Measurements from ENCODE around the gene TEX261.
A peak's percentile ranks its signal among the peaks of the same experiment; 100 is the strongest.

Gene TEX261

DNA sequence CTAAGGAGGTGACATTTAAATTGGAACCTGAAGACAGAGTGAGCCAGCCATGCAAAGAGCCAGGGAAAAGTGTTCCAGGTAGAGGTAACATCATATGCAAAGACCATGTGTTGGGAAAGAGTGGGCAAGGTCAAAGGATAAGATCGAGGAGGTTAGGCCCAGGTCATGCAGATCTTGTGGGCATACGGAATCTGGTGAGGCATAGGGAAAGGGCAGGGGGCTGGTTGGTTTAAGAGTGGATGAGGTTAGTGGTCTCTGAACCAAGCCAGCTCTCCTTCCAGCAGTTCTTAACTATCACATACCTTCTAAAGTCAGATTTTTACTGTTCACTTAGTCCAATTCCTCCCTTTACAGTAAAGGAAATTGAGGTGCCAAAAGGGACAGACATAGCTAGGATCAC lies 13.3 kb downstream of the TEX261 start:
- no peak for DNase-seq

DNA sequence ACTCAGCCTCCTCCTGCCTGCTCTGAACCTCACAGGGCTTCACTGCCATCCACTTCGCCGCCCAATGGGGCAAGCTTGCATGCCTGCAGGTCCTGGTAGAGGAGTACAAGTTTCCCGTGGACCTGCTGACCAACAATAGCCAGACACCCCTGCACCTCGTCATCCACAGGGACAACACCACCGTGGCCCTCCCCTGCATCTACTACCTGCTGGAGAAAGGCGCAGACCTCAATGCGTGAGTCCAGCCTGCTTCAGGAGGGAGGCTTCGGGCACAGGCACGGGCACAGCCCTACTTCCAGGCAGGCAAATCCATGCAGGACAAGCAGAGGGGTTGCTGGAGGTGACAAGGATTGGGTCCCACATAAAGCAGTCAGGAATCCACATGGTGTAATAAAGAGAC lies 15.0 kb downstream of the TEX261 start:
- no peak for DNase-seq

DNA sequence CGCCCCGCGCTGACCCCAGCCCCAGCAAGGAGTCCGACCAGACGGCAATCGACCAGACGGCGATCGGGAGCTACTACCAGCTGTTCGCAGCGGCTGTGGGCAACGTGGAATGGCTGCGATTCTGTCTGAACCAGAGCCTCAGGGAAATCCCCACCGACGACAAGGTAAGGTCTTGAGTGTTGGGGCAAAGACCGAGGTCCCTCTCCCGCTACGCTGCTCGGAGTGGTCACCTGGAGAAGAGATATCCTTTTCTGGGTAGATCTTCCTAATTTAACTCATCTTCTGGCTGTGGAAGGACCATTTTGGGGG lies 15.5 kb downstream of the TEX261 start:
- DNase-seq: no peak

DNA sequence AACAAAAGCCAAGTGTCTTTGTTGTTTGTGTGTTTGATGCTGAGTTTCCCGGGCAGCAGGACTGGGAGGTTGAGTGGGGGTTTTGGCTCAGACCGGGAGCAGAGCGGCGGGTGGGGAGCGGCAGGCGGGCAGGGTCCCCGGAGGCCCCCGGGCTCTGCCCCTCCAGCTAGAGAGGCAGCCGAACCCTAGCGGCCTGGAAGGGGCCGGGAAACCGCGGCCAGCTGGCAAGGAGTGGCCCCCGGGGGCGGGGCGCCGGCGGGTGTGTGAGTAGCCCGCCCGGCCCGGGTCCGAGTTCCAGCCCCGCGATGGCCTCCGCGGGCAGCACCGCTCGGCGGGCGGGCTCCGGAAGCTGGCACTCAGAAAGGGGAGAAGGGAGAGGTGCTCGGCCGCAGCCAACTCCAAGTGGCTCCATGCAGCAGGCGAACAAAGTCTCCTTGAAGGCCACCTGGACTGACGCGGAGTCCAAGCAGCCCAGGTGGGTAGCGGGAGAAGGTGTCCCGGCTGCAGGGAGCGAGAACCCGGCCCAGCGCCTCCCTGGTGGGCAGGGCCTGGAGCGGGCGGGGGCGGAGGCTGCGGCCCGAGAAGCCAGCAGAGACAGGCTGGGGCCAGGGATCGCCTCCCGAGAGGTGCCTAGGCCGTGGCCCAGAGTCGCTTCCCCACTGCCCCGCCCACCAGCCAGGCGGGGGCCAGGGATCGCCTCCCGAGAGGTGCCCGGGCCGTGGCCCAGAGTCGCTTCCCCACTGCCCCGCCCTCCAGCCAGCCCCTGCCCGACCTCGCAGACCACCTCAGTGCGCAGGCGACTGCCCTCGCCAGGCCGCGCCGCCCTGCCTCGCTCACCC lies 16.1 kb downstream of the TEX261 start, which contains the start of gene ANKRD53:
ANKRD53 (plus strand) TSS at position 290 of the 839 bp plus-strand sequence; CDS start at position 306, 16 bp downstream.
- peak; percentile 16 to 21 for DNase-seq

DNA sequence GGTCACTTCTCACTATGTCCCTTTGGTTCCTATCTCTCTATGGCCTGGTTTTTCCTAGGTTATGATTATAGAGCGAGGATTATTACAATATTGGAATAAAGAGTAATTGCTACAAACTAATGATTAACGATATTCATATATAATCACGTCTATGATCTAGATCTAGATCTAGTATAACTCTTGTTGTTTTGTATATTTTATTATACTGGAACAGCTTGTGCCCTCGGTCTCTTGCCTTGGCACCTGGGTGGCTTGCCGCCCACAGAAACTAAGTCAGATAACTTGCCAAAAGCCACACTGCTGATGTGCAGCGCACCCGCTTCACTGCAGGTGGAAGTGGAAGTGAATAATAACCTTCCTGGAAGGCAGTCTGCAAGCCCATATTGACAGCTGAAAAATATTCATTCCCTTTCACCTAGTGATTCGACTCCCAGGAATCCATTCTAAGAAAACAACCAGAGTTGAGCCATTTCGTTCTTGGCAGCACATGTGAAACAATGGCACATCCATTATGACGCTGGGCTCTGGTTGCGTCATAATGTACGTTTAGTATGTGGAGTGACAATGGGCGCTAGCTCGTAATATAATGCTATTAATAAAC lies 17.0 kb downstream of the TEX261 start:
- DNase-seq: peak; percentile 64 to 77

DNA sequence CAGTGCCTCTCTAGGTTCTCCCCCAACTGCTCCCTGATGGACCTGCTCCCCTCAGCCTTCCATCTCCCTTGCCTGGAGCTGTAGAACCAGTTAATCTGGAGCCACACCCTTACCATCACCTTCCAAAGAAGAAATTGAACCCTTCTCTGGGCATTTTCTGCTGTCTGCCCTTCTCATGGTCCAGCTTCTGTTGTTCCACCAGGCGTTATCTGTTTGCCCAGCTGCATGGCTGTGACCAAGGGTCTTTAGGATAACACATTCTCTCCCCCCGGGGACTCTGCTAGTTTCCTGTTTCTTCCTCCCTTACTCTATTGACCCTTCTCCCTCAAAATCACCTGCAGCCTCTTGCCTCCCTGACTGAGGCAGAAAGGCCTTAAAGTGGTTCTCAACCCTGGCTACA lies 19.4 kb downstream of the TEX261 start:
- no peak for DNase-seq

DNA sequence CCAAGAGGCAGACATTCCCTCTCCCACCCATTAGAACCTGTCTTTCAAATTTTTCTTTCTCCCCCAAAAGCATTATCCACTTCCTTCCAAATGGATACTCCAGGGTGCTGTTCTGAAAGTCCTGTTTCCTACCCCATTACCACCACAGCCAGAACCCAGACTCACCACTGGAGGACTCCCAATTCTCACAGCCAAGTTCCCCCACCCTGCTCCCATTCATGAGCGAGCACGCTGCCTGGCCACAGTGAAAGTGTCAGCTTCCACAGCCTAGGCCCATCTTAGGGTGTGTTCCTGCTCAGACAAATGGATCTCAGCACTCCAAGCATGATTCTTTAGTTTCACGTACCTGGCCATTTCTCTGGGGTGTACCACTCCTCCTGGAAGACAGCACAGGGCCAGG lies 20.1 kb downstream of the TEX261 start:
- DNase-seq: no peak

DNA sequence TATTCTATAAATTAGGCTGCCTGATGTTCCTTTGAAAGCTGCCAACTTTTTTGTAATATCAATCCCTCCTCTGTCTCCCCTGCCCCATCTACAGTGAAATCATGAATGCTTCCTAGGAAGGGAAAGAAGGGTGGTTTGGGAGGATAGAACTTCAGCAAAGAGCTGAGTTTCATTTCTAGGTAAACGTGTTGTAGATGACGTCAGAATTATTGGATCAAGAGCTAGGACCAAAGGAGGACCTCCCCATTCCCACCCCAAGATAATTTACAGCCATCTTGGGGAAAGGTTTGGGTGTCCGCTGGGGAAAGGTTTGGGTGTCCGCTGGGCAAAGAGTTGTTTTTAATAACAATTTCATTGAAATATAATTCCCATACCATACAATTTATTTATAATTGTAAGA lies 27.5 kb downstream of the TEX261 start:
- DNase-seq: no peak

DNA sequence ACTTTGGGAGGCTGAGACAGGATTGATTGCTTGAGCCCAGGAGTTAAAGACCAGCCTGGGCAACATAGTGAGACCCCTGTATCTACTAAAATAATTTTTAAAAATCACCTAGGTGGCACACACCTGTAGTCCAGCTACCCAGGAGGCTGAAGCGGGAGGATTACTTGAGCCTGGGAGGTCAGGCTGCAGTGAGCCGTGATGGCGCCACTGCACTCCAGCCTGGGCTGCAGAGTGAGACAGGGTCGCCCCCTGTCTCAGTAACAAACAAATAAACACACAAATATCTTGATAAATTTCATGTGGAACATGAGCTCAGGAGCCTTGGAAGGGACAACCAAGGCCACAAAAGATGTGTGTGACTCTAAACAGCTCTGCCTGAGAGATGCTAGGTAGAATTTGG lies 28.0 kb downstream of the TEX261 start:
- no peak for DNase-seq

DNA sequence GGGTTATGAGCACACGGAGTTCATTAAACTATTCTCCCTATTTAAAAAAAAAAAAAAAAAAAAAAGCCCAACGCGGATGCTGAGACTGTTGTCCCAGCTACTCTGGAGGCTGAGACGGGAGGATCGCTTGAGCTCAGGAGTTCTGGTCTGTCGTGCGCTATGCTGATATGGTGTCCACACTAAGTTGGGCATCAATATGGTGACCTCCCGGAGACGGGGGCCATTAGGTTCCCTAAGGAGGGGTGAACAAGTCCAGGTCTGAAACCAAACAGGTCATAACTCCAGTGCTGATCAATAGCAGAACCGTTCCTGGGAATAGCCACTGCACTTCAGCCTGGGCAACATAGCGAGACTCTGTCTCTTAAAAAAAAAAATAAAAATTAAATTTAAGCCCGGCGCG lies 29.2 kb downstream of the TEX261 start:
- DNase-seq: no peak

DNA sequence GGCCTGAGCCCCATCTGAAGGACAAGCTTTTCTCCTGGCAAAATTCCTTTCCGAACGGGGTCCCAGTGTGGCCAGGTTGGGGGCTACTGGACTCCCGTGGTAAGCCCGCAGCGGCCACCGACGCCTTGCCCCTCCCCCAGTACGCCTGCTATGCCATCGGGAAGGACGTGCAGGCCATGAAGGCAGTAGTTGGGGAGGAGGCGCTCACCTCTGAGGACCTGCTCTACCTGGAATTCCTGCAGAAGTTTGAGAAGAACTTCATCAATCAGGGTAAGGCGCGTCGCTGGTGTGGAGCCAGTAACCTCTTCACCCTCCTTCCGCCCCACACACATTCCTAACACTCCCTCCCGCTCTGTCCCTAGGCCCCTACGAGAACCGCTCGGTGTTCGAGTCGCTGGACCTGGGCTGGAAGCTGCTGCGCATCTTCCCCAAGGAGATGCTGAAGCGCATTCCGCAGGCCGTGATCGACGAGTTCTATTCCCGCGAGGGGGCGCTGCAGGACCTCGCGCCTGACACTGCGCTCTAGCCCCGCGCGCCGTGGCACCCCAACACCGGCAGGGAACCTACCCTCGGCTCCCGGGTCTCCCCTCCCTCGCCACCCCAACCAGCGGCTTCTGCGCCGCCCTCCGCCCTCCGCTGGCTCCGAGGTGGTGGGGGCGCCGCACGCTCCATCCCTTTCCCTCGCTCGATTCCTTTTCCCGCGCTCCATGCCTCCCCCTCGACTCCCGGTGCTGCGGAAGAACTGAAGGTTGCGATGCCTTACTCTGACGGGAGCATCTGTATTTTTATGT lies 29.9 kb downstream of the TEX261 start:
- peak; percentile 44 to 86 for DNase-seq

DNA sequence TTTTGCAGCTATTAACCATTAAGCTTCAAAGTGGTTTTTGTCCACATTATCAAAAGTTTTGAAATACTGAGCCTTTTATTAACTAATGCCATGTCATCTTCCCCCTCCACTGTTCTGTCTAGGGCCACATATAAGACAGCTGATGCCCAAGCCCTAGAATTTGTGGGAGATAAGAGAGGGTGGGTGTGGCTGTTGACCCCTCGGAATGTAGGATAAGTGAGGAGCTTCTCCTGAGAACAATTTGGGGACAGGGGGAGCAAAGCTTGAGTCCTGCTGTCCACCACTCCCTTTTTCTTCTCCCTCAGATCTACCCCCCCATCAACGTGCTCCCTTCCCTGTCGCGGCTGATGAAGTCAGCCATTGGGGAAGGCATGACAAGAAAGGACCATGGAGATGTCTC lies 30.5 kb downstream of the TEX261 start:
- no peak for DNase-seq

DNA sequence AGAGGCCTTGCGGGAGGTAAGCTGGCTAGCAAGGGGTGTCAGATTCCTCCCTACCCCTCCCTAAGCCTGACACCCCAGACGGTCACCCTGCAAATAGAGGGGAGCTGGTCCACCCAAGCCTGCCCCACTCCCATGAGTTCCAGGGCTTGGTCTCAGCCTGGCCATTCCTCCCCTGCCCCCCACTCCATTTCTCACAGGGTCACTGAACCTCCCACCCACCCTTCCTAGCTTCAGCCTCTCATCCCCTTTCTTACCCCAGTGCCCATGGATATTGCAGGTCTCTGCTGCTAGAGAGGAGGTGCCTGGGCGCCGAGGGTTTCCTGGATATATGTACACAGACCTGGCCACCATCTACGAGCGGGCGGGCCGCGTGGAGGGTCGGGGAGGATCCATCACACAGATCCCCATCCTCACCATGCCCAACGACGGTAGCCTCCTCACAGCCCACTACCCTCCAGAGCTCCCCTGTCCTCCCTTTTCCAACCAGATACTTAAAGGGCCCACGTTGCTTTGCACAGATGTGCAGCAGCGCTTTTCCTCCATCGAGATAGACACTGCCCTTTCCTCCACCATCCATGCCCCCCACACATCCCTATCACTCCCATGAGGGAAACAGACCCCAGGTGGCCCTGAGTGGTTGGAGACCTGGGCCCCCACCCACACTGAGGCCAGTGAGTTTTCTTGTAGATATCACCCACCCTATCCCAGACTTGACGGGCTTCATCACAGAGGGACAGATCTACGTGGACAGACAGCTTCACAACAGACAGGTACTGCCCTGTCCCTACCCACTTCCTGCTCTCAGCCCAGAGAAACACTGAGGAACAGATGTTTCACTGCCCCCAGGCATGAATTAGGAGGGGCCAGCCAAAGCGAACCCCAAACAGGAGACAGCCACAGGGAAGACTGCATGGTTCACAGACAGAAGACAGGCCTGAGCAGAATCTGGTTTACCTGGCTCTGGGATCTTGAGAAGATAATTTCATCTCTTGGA lies 31.5 kb downstream of the TEX261 start:
- no peak for DNase-seq

DNA sequence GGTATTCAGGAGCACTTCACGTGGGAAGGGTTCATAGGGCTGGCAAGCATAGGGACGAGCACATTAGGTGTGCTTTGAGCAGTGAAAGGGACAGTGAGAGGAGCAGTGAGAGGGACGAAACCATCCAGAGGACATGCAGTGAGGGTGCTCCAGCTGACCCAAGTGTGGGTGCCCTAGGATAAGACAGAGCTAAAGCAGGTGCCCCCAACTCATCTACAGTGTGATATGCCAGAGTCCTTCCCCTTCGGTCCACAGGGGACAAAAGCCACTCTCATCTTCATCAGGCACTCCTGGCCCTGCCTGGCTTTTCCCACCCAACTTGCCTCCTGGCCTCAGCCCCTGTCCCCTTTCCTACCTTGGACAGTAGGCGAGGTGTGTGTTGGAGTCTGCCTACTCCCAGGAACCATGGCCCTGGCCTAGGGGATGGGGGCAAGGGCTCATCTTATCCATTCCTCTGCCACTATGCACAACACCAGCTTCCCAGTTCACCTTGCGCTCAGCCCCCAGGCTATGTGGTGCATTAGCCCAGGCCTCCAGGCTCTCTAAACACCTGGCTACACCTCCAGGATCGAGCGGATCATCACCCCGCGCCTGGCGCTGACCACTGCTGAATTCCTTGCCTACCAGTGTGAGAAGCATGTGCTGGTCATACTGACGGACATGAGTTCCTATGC lies 32.3 kb downstream of the TEX261 start:
- DNase-seq: no peak

DNA sequence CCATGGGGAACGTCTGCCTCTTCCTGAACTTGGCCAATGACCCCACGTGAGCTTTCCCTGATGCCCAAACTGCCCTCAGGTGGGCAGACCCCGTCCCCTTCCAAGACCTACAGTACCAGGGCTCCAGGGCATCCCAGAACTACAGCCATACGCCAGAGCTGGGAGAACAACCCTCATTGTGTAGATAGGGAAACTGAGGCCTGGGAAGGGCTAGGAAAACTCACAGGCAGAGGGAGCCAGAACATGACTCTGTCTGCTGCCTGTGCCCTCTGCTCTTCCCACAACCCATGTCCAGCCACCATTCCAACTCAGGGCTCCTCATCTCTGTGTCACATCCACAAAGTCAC lies 33.1 kb downstream of the TEX261 start:
- no peak for DNase-seq

DNA sequence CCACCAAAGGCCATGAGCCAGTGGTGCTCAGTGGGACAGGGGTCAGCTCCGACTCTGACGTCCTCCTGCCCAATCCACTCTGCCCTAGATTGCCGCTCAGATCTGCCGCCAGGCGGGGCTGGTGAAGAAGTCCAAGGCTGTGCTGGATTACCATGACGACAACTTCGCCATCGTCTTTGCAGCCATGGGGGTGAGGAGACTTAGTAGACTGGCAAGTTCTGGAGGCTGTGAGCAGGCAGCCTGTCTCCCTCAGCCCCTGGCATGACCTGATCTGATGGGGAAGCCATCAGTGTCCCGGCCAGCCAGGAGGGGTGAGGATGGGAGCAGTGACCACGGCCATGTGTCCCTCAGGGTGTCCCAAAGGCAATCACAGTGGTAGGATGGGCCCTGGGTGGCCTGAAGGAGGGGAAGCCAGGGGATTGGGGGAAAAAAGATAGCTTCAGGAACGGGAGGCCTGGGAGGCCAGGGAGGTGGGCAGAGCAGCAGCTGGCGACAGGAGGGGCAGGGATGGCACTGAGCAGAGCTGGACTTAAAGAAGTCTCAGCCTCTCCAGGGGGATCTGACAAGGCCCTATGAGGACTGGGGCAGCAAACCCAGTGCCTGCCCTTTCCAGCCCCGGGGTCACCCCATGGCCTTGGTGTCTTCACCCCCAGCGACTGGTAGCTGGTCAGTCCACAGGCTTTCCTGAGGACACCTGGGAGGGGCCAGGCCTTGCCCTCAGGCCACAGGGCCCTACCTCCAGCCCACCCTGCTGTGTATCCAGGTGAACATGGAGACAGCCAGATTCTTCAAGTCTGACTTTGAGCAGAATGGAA lies 33.6 kb downstream of the TEX261 start:
- no peak for DNase-seq

DNA sequence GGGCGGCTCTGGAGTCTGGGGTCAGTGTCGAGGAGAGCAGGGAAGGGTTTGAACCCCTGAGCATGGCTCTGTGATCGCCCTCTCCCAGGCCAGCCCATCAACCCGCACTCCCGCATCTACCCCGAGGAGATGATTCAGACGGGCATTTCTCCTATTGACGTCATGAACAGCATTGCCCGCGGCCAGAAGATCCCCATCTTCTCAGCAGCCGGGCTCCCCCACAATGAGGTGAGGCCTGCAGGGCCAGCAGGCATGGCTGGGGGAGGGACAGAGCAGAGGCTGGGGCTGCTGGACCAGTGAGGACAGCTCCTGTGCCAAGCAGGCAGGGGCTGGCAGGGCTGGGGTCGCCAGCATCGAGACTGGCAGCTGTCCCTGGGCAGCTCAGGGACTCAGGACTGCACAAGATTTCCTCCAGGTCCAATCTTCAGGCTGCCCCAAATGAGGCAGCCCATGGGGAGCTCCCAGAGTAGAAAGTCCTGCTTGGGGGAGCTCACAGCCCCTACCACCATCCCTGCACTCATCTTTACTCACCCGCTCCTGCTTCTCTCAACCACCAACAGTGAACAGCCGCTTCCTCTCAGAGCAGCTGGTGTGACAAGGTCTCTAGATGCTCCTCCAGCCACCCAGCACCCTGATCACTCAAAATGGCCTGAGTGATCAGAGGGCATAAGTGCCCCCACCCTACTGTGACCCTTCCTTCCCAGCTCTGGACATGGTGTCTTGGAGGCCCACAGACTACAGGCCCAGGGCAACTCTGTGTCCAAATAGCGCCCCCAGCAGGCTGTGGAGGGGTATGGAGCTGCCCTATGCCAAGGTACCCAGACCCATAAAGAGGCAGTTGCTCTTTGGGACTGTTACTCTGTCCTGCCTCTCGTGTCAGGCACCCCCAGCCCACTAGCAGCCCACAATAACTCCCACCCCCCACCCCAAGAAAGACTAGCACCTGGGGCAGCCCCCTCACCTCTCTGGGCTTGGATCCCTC lies 34.5 kb downstream of the TEX261 start:
- no peak for DNase-seq

DNA sequence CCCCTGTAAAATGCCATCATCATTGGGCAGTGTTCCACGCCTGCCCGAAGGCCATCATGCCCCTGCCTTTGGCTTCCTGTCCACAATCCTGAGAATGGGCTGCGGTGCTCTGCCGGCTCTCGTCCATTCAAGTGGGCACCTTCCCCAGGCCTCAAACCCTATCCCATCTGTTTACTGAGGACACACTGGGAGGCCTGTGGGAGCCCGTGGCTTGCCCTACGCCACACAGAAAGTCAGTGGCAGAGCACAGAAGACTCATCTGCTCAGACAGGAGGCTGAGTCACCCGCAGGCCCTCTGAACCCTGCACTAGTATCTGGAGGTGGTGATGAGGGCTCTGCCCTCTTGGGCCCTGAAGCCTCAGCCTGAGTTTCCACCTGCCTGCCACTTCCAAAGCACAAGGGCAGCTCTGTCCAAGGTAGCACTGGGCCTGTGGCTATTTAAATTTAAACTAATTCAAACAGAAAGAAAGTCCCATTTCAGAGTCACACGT lies 35.4 kb downstream of the TEX261 start:
- DNase-seq: no peak

DNA sequence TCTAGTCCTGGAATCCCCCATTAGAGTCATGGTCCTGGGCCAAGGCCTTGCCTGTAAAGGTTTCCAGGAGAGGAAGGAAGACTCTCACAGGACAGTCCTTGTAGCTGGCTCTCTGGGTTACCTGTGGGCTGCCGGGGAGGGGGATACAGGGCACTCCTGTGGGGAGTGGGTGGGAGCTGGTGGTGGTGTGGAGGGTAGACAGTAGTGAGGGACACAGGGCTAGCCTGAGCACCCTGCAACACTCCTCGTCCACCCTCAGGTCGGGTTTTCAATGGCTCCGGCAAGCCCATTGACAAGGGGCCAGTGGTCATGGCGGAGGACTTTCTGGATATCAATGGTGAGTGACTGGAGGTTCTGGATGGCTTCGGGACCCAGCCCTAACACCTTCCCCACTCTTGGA lies 35.9 kb downstream of the TEX261 start:
- DNase-seq: no peak

DNA sequence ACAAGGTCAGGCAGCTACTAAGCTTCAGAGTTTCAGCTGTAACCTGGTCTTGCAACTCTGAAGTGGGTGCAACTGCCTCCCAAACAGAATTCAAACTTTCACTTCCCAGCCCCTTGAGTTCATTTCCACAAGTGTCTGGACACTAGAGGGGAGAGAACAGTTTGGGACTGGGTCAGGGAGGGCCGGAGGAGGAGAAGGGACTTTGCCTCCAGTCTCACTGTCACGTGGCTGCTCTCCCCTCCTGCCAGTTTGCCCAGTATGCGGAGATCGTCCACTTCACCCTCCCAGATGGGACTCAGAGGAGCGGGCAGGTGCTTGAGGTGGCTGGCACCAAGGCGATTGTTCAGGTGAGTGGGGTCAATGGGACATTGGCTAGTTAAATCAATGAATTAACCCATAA lies 36.9 kb downstream of the TEX261 start:
- DNase-seq: no peak

All from inflammatory macrophage treated with lipopolysaccharide for 1 hour (primary cell).